Gastrocnemius medialis (tissue), 4 donors: Measurements from ENCODE around the gene OBSCN. TPM values are rescaled to one million over a fixed set of nuclear protein-coding genes. Genes with fewer than 3 reads are reported as not detected.
A peak's percentile ranks its signal among the peaks of the same experiment; 100 is the strongest.

Experiments
- ATAC-seq, 2 donors: fragments of 150-250 bp; one replicate each; pipeline ENCODE4 v1.9.1; 2016
- DNase-seq, 2 donors: peaks; one replicate each; pipeline ENCODE4 v3.0.0-alpha.2; 2019
- H3K27ac ChIP-seq, 4 donors: fragments of 200-600 bp; sonication (generic); 1 replicate in 1 of 4; 2 replicates in 3 of 4; pipeline ENCODE4 v1.5.1; 2016 to 2018; ENCODE audit warnings: mild to moderate bottlenecking in 2 of 4, moderate library complexity in 1 of 4
- H3K27me3 ChIP-seq, 3 donors: fragments of 200-600 bp; sonication (generic) in 2 of 3; 1 replicate in 1 of 3; 2 replicates in 2 of 3; pipeline versions ENCODE4 v1.5.1 to v1.6.0; 2016 to 2019; ENCODE audit warnings: mild to moderate bottlenecking in 1 of 3, moderate library complexity in 1 of 3
- H3K36me3 ChIP-seq, 2 donors: fragments of 200-600 bp; sonication (generic) in 1 of 2; one replicate each; pipeline ENCODE4 v1.5.1; 2017 to 2018
- H3K4me1 ChIP-seq, 2 donors: fragments of 200-600 bp; sonication (generic) in 1 of 2; one replicate each; pipeline ENCODE4 v1.5.1; 2016 to 2017; ENCODE audit warnings: mild to moderate bottlenecking in 2 of 2
- H3K4me3 ChIP-seq, 4 donors: fragments of 200-600 bp; sonication (generic) in 3 of 4; 1 replicate in 1 of 4; 2 replicates in 3 of 4; pipeline ENCODE4 v1.5.1; 2016 to 2019; ENCODE audit warnings: mild to moderate bottlenecking in 2 of 4
- H3K9me3 ChIP-seq, 3 donors: fragments of 200-600 bp; sonication (generic) in 2 of 3; 1 replicate in 1 of 3; 2 replicates in 2 of 3; pipeline ENCODE4 v1.5.1; 2016 to 2019
- CTCF ChIP-seq, 5 experiments: fragments of 450-650 bp in 3 of 5; fragments of 200-600 bp in 2 of 5; sonication (generic) in 2 of 5; IDR thresholded peaks in 4 of 5; conservative IDR thresholded peaks in 1 of 5; 1 replicate in 4 of 5; 2 replicates in 1 of 5; pipeline ENCODE4 v1.5.1; 2016 to 2019; ENCODE audit warnings: antibody characterized with exemption in 5 of 5, mild to moderate bottlenecking in 3 of 5, moderate library complexity in 3 of 5
- POLR2A ChIP-seq, 2 donors: fragments of 450-650 bp; IDR thresholded peaks; one replicate each; pipeline ENCODE4 v1.6.1; 2017; ENCODE audit warnings: antibody characterized with exemption in 2 of 2, mild to moderate bottlenecking in 2 of 2, moderate library complexity in 2 of 2
- in situ Hi-C, 4 donors: fragments of 200-750 bp; cut with MboI; loops; one replicate each; pipeline versions ENCODE4 v1.15.0 to v1.8.0; 2017; ENCODE audit warnings: low sequenced_read_pairs in 4 of 4
- intact Hi-C: fragments of 100-400 bp; cut with DNase I; formaldehyde crosslinking; loops from one replicate; pipeline ENCODE4 v1.15.1; 2023; ENCODE audit warnings: low total_unique reads
- total RNA-seq, 4 donors: library from RNA; depleted of rRNA; stranded (reverse); fragments of >200 nt; gene quantifications; one replicate each; pipeline versions ENCODE4 v1.1.0 to v1.2.3, GENCODE V29; 2016

The OBSCN gene
- total RNA-seq, 4 donors from 2014 or later, result 798 to 1,571 (median 1,162) TPM

- Histone ChIP-seq H3K36me3 (peaks cover 0 to 38% of the 10 kb centered on the region in 2 donors), H3K4me1 (peaks cover 17 to 54% of the 10 kb centered on the region in 2 donors), H3K4me3 (no peak overlapping the region), H3K9me3 (no peaks in the 10 kb centered on the region), H3K27ac (peak overlapping the region; percentile 82 to 92 (median 86)), H3K27me3 (no peaks in the 10 kb centered on the region)
- intact Hi-C loops, result no loop called here
- DNase-seq, result peak in 1 of 2 donors; percentile 53
- ATAC-seq, result no peak
- in situ Hi-C loops, result no loop called here
- TF ChIP-seq CTCF (IDR thresholded peaks at IDR 0.05 in 4 of 5, conservative IDR thresholded peaks at IDR 0.05 in 1 of 5) (no peak), POLR2A (IDR thresholded peaks at IDR 0.05) (no peak)
Observed at GRCh38 chr1:228367798-228368791, 160.3 kb downstream of the OBSCN start.

- intact Hi-C loops, result no loop called here
- Histone ChIP-seq H3K9me3 (no peaks in the 10 kb centered on the region), H3K4me1 (peaks cover 17 to 61% of the 10 kb centered on the region in 2 donors), H3K27ac (peak overlapping the region; percentile 82 to 92 (median 86)), H3K36me3 (peaks cover 0 to 43% of the 10 kb centered on the region in 2 donors), H3K4me3 (no peak overlapping the region), H3K27me3 (no peaks in the 10 kb centered on the region)
- peak; percentile 23 to 32 for ATAC-seq
- in situ Hi-C loops, result no loop called here
- TF ChIP-seq POLR2A (IDR thresholded peaks at IDR 0.05) (no peak), CTCF (IDR thresholded peaks at IDR 0.05 in 4 of 5, conservative IDR thresholded peaks at IDR 0.05 in 1 of 5) (no peak)
- DNase-seq, result peak in 1 of 2 donors; percentile 68
Observed at GRCh38 chr1:228368801-228369607, 161.2 kb downstream of the OBSCN start.

GRCh38 chr1:228369608-228370438, 162.0 kb downstream of the OBSCN start:
- ATAC-seq (no peak), DNase-seq (peak in 1 of 2 donors; percentile 16)
- intact Hi-C loops, result no loop called here
- no peaks in the 10 kb centered on the region for H3K9me3 ChIP-seq
- H3K4me3 ChIP-seq, result no peak overlapping the region
- no peaks in the 10 kb centered on the region for H3K27me3 ChIP-seq
- peak overlapping the region; percentile 82 to 92 (median 86) for H3K27ac ChIP-seq
- in situ Hi-C loops, result no loop called here
- H3K36me3 ChIP-seq, result peaks cover 0 to 50% of the 10 kb centered on the region in 2 donors
- peaks cover 17 to 69% of the 10 kb centered on the region in 2 donors for H3K4me1 ChIP-seq
- TF ChIP-seq POLR2A (IDR thresholded peaks at IDR 0.05), result no peak
- TF ChIP-seq CTCF (IDR thresholded peaks at IDR 0.05 in 4 of 5, conservative IDR thresholded peaks at IDR 0.05 in 1 of 5), result no peak

GRCh38 chr1:228370439-228370940, 162.6 kb downstream of the OBSCN start:
- no peaks in the 10 kb centered on the region for H3K9me3 ChIP-seq
- peaks cover 21 to 74% of the 10 kb centered on the region in 2 donors for H3K4me1 ChIP-seq
- H3K36me3 ChIP-seq, result peaks cover 0 to 54% of the 10 kb centered on the region in 2 donors
- in situ Hi-C loops (no loop called here), intact Hi-C loops (no loop called here)
- ATAC-seq, result no peak
- H3K4me3 ChIP-seq, result no peak overlapping the region
- no peaks in the 10 kb centered on the region for H3K27me3 ChIP-seq
- no peak for TF ChIP-seq POLR2A (IDR thresholded peaks at IDR 0.05)
- no peak for TF ChIP-seq CTCF (IDR thresholded peaks at IDR 0.05 in 4 of 5, conservative IDR thresholded peaks at IDR 0.05 in 1 of 5)
- DNase-seq, result peak in 1 of 2 donors; percentile 21
- peak overlapping the region; percentile 82 to 92 (median 86) for H3K27ac ChIP-seq
